Hepatocyte (in vitro differentiated cells): ENCODE measurements around the gene GOLPH3L. TPM values are rescaled to one million over a fixed set of nuclear protein-coding genes. Genes with fewer than 3 reads are reported as not detected.
A peak's percentile ranks its signal among the peaks of the same experiment; 100 is the strongest.

Experiments used
- DNase-seq: peaks from one replicate; pipeline ENCODE4 v3.0.0-alpha.2; 2016; ENCODE audit warnings: low spot score
- H2AFZ ChIP-seq: fragments of 200-600 bp; sonication (generic); 2 replicates; pipeline ENCODE4 v1.6.0; 2016; ENCODE audit warnings: antibody characterized with exemption, mild to moderate bottlenecking
- H3K27ac ChIP-seq: fragments of 200-600 bp; sonication (generic); 2 replicates; pipeline ENCODE4 v1.5.1; 2016; ENCODE audit warnings: mild to moderate bottlenecking
- H3K27me3 ChIP-seq: fragments of 200-600 bp; sonication (generic); 2 replicates; pipeline ENCODE4 v1.6.1; 2016
- H3K36me3 ChIP-seq: fragments of 200-600 bp; sonication (generic); replicated peaks from 2 replicates; pipeline ENCODE4 v1.5.1; 2016; ENCODE audit warnings: low read depth; ENCODE audit not compliant: insufficient read depth
- H3K4me1 ChIP-seq: fragments of 200-600 bp; sonication (generic); 2 replicates; pipeline ENCODE4 v1.5.1; 2016; ENCODE audit warnings: mild to moderate bottlenecking, moderate library complexity; ENCODE audit not compliant: insufficient read depth
- H3K4me2 ChIP-seq: fragments of 200-600 bp; sonication (generic); 2 replicates; pipeline ENCODE4 v1.6.0; 2016
- H3K4me3 ChIP-seq: fragments of 200-600 bp; sonication (generic); 2 replicates; pipeline ENCODE4 v1.5.1; 2016; ENCODE audit warnings: mild to moderate bottlenecking
- H3K79me2 ChIP-seq: fragments of 200-600 bp; sonication (generic); 2 replicates; pipeline ENCODE4 v1.6.0; 2017; ENCODE audit warnings: mild to moderate bottlenecking
- H3K9me2 ChIP-seq: fragments of 200-600 bp; sonication (generic); replicated peaks from 2 replicates; pipeline ENCODE4 v1.6.0; 2017; ENCODE audit warnings: mild to moderate bottlenecking; ENCODE audit not compliant: insufficient read depth
- H3K9me3 ChIP-seq: fragments of 200-600 bp; sonication (generic); 2 replicates; pipeline ENCODE4 v1.5.1; 2016; ENCODE audit warnings: low read depth, mild to moderate bottlenecking
- H4K20me1 ChIP-seq: fragments of 200-600 bp; sonication (generic); 2 replicates; pipeline ENCODE4 v1.6.0; 2016; ENCODE audit warnings: mild to moderate bottlenecking; ENCODE audit not compliant: insufficient read depth, poor library complexity, severe bottlenecking
- CTCF ChIP-seq: fragments of 200-600 bp; sonication (generic); IDR thresholded peaks from 2 replicates; pipeline ENCODE4 v1.5.1; 2016; ENCODE audit warnings: antibody characterized with exemption, mild to moderate bottlenecking; ENCODE audit not compliant: poor library complexity
- EZH2 ChIP-seq: fragments of 200-600 bp; sonication (generic); IDR thresholded peaks from 2 replicates; pipeline ENCODE4 v1.6.1; 2016; ENCODE audit warnings: antibody characterized with exemption, mild to moderate bottlenecking, borderline replicate concordance
- EZH2phosphoT487 ChIP-seq: fragments of 200-600 bp; sonication (generic); IDR thresholded peaks from one replicate; pipeline ENCODE4 v1.6.1; 2018; ENCODE audit warnings: antibody characterized with exemption, mild to moderate bottlenecking, low read depth, moderate library complexity; ENCODE audit not compliant: unreplicated experiment, severe bottlenecking
- WGBS: methylation state at CpG from one replicate; pipeline ENCODE4 v1.1.6; 2016; ENCODE audit warnings: low lambda C conversion rate; ENCODE audit errors: missing lambda C conversion rate; 5-methylcytosine and 5-hydroxymethylcytosine counted together
- polyA plus RNA-seq: library from polyadenylated mRNA; unstranded; fragments of >200 nt; fragmentation: Nextera tagmentation; extraction: Ambion mirVana; gene quantifications from 2 replicates; pipeline ENCODE4 v1.2.1, GENCODE V29; 2016
- total RNA-seq: library from RNA; depleted of rRNA; stranded (reverse); fragments of >200 nt; gene quantifications from 2 replicates; pipeline ENCODE4 v1.2.3, GENCODE V29; 2014

GOLPH3L gene
- total and polyA plus RNA-seq, 2 experiments from 2014 or later = 20.8 to 21.8 TPM

DNA sequence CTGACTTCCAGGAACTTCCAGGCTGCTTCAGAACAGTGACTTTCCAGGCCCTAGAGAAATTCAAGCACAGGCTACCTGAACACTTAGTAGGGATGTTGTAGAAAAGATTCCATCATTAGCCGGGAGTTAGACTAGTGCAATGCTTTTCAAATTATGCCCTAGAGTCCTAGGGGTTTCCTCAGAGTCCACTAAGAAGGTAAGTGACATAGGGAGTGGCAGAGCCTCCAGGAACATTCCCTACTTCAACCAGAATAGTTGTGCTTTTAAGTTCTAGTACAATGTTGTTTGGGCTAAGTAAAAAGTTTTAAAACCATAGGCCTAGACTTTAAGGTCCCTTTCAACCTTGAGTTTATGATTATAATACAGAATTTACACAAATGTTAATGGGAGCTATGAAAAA is 9.1 kb upstream of the GOLPH3L start:
- WGBS = 75% methylated on average over 1 of the region's 1 CpG
- Histone ChIP-seq H3K4me1 (no peaks in the 10 kb centered on the region), H3K27ac (no peak overlapping the region), H3K79me2 (no peaks in the 10 kb centered on the region), H3K9me2 (no peaks in the 10 kb centered on the region), H4K20me1 (no peaks in the 10 kb centered on the region), H3K9me3 (no peaks in the 10 kb centered on the region), H3K4me2 (no peak overlapping the region), H3K27me3 (no peaks in the 10 kb centered on the region), H3K36me3 (no peaks in the 10 kb centered on the region), H3K4me3 (no peak overlapping the region), H2AFZ (no peak overlapping the region)
- TF ChIP-seq EZH2phosphoT487 (no peak), EZH2 (no peak), CTCF (no peak)
- DNase-seq = no peak

GRCh38 chr1:150703427-150703826 is 6.5 kb upstream of the GOLPH3L start:
- H3K27ac ChIP-seq = no peak overlapping the region
- H3K9me3 ChIP-seq = no peaks in the 10 kb centered on the region
- H3K4me1 ChIP-seq = no peaks in the 10 kb centered on the region
- no peaks in the 10 kb centered on the region for H3K79me2 ChIP-seq
- no peaks in the 10 kb centered on the region for H4K20me1 ChIP-seq
- DNase-seq = no peak
- no peak overlapping the region for H2AFZ ChIP-seq
- no peaks in the 10 kb centered on the region for H3K27me3 ChIP-seq
- no peaks in the 10 kb centered on the region for H3K36me3 ChIP-seq
- TF ChIP-seq EZH2 (no peak), EZH2phosphoT487 (no peak), CTCF (no peak)
- no peaks in the 10 kb centered on the region for H3K9me2 ChIP-seq
- no peak overlapping the region for H3K4me2 ChIP-seq
- H3K4me3 ChIP-seq = no peak overlapping the region

GRCh38 chr1:150696590-150696989 is 364 bp downstream of the GOLPH3L start:
- peaks cover 25% of the 10 kb centered on the region for H3K79me2 ChIP-seq
- TF ChIP-seq EZH2 (no peak), CTCF (no peak), EZH2phosphoT487 (no peak)
- H3K27me3 ChIP-seq = no peaks in the 10 kb centered on the region
- no peaks in the 10 kb centered on the region for H3K4me1 ChIP-seq
- no peaks in the 10 kb centered on the region for H3K36me3 ChIP-seq
- H3K4me2 ChIP-seq = peak overlapping the region; percentile 83
- H2AFZ ChIP-seq = peak overlapping the region; percentile 48
- H3K27ac ChIP-seq = peak overlapping the region; percentile 29
- peak overlapping the region; percentile 38 for H3K4me3 ChIP-seq
- WGBS = 1% methylated on average over 6 of the region's 6 CpGs
- H3K9me3 ChIP-seq = no peaks in the 10 kb centered on the region
- H3K9me2 ChIP-seq = no peaks in the 10 kb centered on the region
- peak; percentile 4 for DNase-seq
- H4K20me1 ChIP-seq = no peaks in the 10 kb centered on the region

DNA sequence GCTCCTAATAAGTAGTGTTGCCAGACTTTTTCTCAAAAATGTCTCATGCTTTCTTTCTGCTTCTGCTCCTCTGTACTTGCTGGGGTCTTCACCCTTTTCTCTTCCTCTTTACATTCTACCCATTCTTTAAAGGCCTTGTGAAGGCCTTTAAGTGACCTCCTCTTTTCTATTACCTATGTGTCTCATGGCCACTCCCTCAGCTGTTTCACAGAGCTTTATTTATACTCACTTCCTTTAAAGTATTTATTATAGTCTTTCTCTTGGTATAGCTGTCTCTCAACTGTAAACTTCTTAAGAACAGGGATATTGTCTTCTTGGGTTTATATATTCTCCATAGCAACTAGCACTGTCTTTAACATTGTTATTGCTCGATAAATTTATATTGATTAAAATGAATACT is 792 bp downstream of the GOLPH3L start:
- TF ChIP-seq CTCF (no peak), EZH2phosphoT487 (no peak), EZH2 (no peak)
- 56% methylated on average over 1 of the region's 1 CpG for WGBS
- no peaks in the 10 kb centered on the region for H3K9me2 ChIP-seq
- no peaks in the 10 kb centered on the region for H4K20me1 ChIP-seq
- peak overlapping the region; percentile 29 for H3K27ac ChIP-seq
- H3K4me2 ChIP-seq = peak overlapping the region; percentile 83
- peaks cover 28% of the 10 kb centered on the region for H3K79me2 ChIP-seq
- no peak overlapping the region for H2AFZ ChIP-seq
- no peaks in the 10 kb centered on the region for H3K27me3 ChIP-seq
- DNase-seq = no peak
- no peaks in the 10 kb centered on the region for H3K36me3 ChIP-seq
- H3K4me1 ChIP-seq = no peaks in the 10 kb centered on the region
- no peaks in the 10 kb centered on the region for H3K9me3 ChIP-seq
- H3K4me3 ChIP-seq = peak overlapping the region; percentile 38
